ENCODE results near the gene C1QTNF6.

GRCh38 chr22:37138849-37139561 is 49.0 kb downstream of the C1QTNF6 start:
- TF ChIP-seq EZH2 (IDR thresholded peaks at IDR 0.05; ENCODE audit: insufficient read depth, low read length) (no peak), CTCF (IDR thresholded peaks at IDR 0.05; ENCODE audit: insufficient read depth, low read depth, low read length) (no peak)

Data from astrocyte (in vitro differentiated cells and primary cell).